NCI-H2171 treated with DMSO at 0.1 percent for 48 hours (cell line): ENCODE data around the gene RNASEH2B.

Source experiments
- DNase-seq: peaks from one replicate; lab custom pipeline; 2025; lab: John Stamatoyannopoulos, UW

Gene RNASEH2B

GRCh38 chr13:50909605-50910484, at the start of gene RNASEH2B:
TSS of gene RNASEH2B (plus strand) at chr13:50909791. CDS start at chr13:50910077, 286 bp downstream.
- peak; percentile 84 for DNase-seq

GRCh38 chr13:50864492-50864891, 45.1 kb upstream of the RNASEH2B start:
- DNase-seq: no peak

- no peak for DNase-seq
Observed at GRCh38 chr13:50866817-50867636, 42.6 kb upstream of the RNASEH2B start.

GRCh38 chr13:50867637-50867945, 42.0 kb upstream of the RNASEH2B start:
- no peak for DNase-seq

GRCh38 chr13:50871405-50871804, 38.2 kb upstream of the RNASEH2B start:
- DNase-seq: no peak

GRCh38 chr13:50873467-50873866, 36.1 kb upstream of the RNASEH2B start:
- no peak for DNase-seq

- no peak for DNase-seq
Observed at GRCh38 chr13:50873991-50874390, 35.6 kb upstream of the RNASEH2B start.

GRCh38 chr13:50882816-50883435, 26.7 kb upstream of the RNASEH2B start:
- DNase-seq: no peak

- no peak for DNase-seq
Observed at GRCh38 chr13:50883728-50884127, 25.9 kb upstream of the RNASEH2B start.

- DNase-seq: no peak
Observed at GRCh38 chr13:50884265-50884664, 25.3 kb upstream of the RNASEH2B start.

GRCh38 chr13:50887151-50887550, 22.4 kb upstream of the RNASEH2B start:
- DNase-seq: no peak

GRCh38 chr13:50888362-50888761, 21.2 kb upstream of the RNASEH2B start:
- no peak for DNase-seq

GRCh38 chr13:50889317-50889716, 20.3 kb upstream of the RNASEH2B start:
- DNase-seq: no peak

- peak; percentile 50 for DNase-seq
Observed at GRCh38 chr13:50891206-50891605, 18.4 kb upstream of the RNASEH2B start.

- DNase-seq: no peak
Observed at GRCh38 chr13:50892210-50892944, 17.2 kb upstream of the RNASEH2B start.

GRCh38 chr13:50893211-50893852, 16.3 kb upstream of the RNASEH2B start:
- DNase-seq: peak; percentile 75

GRCh38 chr13:50894012-50894411, 15.6 kb upstream of the RNASEH2B start:
- no peak for DNase-seq

GRCh38 chr13:50894504-50894903, 15.1 kb upstream of the RNASEH2B start:
- DNase-seq: no peak

GRCh38 chr13:50898338-50898737, 11.3 kb upstream of the RNASEH2B start:
- no peak for DNase-seq

- no peak for DNase-seq
Observed at GRCh38 chr13:50901701-50902100, 7.9 kb upstream of the RNASEH2B start.

- DNase-seq: no peak
Observed at GRCh38 chr13:50905256-50905655, 4.3 kb upstream of the RNASEH2B start.
